HL-60/S4 treated with phorbol 12-myristate 13-acetate at 8.2 ng/mL for 4 days and 3 days (cell line): ENCODE data around the gene SGPL1.

Source experiments
- in situ Hi-C: fragments of 300-500 bp; cut with MboI; formaldehyde crosslinking; loops from 2 replicates; pipeline ENCODE4 v1.15.0; 2022; ENCODE audit warnings: low sequenced_read_pairs

The SGPL1 gene

DNA sequence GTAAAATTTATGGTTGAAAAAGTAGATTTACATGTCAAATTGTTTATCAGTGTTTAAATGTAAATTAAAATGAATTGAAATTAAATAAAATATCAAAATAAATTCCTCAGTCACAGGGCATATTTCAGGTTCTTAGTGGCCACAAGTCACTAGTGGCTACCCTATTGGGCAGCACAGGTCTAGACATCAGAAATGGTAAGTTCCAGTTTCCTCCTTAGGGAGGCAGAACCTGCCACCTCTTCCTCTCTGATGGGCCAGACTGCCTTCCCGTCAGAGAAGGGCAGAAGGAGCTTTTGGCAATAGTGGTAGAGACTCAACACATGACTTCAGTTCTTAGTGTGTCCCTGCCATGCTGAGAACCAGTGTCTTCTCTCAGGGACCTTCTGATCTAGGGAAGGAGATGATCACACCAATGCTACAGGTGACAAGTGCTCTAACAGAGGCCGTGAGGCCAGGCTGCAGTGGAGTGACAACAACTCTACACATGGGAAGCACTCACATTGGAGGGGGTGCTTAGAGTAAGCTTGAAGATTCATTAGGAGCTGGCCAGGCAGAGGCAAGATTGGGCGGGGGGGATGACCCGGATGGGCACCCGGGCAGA is 87.0 kb downstream of the SGPL1 start:
- in situ Hi-C loops: loop anchor here (25.0 kb wide), 1 partner anchor 310 kb away; the partner anchor contains the start of gene UNC5B

DNA sequence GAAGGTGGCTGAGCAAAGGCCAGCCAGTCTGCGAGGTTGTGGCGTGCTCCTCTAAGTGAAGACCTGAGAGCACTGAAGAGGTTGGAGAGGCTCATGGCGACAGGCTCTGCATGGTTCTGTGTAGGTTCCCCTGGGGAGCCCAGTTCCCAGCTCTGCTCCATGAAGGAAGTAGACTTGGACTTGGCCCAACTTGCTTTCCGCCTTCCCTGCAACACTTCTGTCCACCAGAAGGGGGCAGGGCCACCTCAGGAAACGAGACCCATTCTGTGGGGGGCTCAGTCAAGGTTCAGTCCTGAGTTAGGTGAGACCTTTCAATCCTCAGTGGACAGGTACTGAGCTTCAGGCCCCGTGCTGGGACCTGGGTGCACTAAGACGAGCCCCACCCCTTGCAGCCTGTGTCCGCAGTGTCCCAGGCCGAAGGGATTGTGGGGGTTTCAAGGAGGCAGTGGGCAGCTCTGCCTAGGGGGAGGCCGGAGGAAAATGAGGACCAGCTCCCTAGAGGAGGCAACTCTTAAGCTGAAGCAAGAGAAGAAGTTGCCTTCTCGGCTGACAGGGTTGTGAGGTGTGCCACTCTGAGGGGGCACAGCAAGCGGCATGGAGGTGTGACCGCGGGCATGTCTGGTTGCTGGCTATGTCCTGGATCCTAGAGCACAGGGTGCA is 87.6 kb downstream of the SGPL1 start:
- in situ Hi-C loops: loop anchor here (25.0 kb wide), 1 partner anchor 309 kb away; the partner anchor contains the start of gene UNC5B

DNA sequence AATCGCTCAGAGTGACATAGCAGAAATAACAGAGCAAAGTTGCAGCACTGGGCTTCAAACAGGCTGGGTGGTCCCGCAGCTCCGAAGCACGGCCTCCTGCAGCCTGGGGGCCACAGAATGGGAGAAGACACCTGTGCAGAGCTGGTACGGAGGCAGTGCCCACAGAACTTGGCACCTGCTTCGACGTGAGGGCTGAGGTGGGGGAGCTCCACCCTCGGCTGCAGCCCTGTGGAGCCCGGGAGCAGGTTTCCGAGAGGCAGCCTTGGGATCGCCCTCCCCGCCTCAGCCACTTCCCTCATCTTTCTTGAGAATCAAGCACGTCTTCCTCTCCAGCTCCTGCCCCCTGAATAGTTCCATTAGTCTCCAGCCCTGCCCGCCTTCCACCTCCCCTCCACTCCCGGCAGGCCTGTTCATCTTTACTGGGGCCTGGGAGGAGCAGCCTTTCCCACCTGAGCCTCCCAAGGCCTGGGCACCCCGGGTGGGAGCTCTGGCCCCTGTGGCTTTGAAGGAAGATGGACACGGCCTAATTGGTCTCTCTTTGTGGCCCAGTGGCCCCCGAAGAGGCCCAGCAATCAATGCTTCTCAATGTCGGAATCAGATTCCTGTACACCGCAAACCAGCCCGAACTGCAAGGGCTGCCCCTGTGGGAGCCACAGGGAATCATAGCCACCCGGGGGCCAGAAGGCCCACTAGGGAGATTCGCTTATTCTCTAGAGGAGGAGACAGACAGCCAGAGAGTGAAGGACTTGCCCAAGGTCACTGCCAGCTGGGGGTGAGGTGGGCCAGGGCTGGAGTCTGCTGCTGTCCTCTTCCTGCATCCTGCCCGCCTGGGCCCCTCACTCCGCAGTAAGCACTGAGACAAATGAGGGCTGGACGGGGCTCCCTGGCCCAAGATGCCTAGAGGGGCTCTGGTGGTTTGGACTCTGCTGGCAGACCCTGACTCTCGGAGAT is 89.6 kb downstream of the SGPL1 start:
- in situ Hi-C loops: loop anchor here (25.0 kb wide), 1 partner anchor 307 kb away; the partner anchor contains the start of gene UNC5B

DNA sequence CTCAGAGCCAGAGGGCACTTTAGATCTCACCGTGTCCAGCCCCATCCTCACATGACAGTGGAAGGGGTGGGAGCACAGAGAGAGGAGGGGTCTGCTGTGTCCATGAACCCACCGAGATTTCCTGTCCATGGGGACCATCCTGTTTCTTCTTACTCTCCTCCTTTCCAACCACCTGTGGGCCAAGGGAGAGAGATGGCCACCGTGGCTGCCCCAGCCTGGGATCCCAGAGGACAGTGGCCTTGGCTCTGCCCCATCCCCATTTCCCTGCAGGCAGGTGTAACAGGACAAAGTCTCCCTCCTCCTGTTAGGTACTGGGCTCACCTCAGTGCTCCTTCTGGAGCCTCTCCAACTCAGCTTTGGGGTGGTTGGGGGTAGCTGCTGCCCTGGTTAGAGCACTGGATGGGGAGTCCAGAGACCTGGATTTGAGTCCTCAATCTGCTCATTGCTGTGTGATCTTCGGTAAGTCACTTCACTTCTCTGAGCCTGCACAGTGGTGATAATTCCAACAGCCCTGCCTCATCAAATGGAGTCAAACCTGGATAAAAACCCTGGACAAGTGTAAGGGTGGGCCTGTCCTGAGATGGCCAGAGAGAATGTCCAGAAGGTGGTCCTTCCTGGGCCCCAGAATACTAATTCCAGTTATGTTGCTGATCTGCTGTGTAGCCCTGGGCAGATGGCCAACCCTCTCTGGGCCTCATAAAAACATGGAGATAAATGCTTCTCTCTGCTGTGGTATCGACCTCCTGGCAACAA is 90.5 kb downstream of the SGPL1 start:
- in situ Hi-C loops: loop anchor here (25.0 kb wide), 1 partner anchor 306 kb away; the partner anchor contains the start of gene UNC5B

DNA sequence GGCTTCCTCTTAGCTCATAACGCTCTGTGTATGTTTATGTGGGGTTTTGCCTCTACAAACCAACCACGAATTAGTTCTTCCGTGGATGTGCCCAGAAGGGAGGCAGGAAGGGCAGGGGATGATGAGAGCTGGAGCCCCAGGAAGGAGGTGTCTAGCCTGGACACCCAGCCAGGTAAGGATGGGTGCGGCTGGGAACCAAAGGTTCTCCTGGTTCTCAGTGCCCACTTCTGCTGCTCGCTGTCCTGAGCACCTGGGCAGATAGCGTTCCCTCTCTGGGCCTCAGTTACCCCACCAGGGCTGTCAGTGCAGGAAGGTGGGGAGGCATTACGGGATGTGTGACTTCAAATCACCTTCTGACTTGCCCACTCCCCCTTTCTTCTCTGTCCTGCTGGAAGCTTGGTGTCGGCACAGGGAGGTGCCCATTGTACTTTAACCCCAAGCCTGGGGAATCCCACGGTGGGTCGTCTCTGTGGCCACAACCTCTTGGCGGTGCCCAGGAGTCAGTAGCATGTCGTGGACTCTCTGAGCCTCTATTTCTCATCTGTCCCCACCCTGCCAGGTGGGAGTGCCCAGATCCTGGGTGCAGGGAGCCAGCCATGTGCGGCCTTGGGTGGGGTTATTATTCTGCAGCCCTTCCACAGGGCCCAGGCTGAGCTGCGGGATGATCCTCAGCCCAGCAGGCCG is 91.3 kb downstream of the SGPL1 start:
- in situ Hi-C loops: loop anchor here (25.0 kb wide), 1 partner anchor 305 kb away; the partner anchor contains the start of gene UNC5B

DNA sequence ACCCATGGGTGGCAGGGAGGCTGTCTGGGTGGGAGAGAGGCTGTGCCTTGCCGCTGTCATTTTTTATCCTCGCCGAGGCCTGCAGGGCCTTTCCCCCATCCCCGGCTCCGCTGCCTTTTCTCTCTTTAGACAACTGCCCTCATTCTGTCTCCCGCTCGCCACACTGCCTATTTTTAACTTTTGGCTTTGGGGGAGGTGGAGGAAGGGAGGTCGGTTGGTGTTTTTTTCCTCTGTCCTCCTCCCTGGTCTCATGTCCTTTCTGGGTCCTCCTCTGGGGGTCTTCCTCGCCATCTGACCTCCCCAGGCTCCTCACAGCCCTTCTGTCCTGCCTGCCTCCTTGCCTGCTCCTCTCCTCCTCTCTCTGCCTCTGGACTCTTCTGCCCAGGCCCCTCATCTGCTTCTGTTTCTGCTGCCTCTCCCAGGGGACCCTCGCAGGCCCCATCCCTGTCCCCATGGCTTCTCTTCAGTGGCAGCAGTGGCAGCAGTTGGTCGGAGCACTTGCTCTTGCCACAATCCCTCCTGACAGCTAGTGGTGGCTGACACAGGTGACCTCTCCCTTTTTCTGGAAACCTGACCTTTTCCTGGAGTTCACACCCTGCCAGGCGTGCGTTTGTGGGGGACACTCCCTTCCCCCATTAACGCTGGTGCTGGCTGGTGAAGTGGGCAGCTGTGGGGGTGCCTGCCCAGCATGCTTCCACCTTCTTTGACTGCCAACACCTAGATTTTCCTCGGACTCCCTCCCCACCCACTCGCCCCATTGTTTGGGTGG is 92.1 kb downstream of the SGPL1 start:
- in situ Hi-C loops: loop anchor here (25.0 kb wide), 1 partner anchor 304 kb away; the partner anchor contains the start of gene UNC5B

DNA sequence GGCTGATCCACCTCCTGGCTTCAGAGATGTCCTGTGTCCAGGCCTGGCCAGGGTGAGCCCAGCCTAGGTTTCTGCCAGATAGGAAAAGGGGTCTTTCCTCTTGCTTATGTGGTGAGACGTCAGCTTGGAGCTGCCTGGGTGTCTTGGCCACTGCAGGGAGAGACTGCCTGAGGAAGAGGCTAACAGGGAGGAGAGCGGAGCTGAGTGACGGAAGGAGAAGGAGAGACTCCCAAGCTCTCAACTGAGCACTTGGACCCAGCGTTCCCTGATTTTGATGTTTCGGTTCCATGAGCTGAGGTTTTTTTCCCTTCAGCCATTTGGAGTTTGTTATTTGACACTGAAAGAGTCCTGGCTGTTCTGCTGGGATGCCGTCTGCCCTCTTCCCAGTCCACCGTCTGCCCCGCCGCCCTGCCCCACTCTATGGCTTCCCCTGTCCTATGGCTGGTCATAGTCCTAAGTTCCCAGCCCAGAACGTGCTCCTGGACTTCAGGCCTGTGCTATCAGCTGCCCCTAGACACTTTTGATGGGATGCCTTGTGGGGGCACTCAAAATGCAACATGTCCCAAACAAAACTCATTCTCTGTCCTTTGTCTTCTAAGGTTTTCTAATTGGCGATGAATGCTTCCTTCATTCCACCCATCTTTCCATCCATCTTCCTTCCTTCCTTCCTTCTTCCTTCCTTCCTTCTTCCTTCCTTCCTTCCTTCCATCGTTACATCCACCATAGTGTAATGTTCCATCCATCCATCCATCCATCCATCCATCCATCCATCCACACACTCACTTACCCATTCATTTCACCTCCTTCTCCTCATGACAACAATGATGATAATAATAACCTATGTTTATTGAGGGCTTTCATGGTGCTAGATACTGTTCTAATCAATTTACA is 92.9 kb downstream of the SGPL1 start:
- in situ Hi-C loops: loop anchor here (25.0 kb wide), 1 partner anchor 304 kb away; the partner anchor contains the start of gene UNC5B

DNA sequence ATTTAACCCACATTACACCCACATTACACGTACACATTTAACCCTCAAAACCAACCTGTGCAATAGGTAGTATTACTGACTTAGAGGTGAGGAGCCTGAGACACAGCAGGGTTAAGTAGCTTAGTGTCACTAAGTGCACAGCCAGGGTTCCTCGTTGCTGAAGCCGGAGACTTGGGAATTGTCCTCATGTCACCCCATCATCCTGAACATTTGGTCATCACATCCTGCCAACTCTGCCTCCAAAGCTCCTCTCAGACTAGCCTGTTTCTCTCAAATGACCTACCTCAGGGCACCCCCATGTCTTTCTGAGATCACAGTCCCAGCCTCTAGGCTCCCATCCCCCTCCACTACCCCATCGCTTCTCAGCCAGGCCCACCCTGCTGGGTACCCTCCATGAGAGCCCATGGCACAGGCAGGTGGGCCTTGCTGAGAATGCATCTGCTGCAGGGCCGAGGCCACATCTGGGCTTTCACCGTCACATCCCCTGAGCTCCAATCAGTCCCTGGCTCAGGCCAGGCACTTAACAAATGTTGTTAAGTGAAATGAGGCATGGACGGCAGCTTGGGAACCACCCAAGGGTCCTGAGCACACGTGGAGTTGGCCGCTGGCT is 93.7 kb downstream of the SGPL1 start:
- in situ Hi-C loops: loop anchor here (25.0 kb wide), 1 partner anchor 303 kb away; the partner anchor contains the start of gene UNC5B

DNA sequence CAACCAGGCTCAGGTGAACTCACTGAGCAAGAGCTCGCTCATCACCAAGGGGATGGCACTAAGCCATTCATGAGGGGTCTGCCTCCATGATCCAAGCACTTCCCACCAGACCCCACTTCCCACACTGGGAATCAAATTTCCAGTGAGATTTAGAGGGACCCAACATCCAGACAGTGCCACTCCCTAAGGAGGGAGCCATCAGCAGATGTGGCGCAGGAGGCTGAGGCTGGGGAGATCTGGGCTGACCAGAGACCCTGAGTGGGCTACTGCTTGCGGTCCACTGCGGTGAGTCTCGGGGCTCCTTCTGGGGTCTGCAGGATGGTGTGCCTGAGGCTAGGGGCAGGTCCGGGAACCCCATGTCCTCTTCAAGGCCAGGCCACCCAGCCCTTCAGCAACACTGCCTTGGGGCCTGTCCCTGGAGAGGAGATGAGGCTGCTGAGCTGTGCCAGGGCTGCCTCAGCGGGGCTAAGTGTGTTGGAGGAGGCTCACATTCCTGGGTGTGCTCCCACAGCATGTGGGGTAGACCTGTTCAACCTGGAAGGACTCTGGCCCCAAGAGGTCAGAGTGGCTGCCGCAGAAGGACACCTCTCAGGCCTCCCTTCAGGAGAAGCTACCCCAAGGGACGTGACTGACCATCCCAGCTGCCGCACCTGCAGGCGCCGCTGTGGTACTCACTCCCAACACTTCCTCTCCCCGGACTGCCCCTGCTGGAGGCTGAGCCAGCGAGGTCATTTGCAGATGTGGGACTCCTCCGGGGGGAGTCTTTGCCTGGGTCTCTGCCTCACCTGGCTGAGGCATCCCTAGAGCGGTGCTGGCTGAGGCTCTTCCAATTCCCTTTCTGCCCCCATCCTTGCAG is 95.0 kb downstream of the SGPL1 start:
- in situ Hi-C loops: loop anchor here (25.0 kb wide), 1 partner anchor 302 kb away; the partner anchor contains the start of gene UNC5B

DNA sequence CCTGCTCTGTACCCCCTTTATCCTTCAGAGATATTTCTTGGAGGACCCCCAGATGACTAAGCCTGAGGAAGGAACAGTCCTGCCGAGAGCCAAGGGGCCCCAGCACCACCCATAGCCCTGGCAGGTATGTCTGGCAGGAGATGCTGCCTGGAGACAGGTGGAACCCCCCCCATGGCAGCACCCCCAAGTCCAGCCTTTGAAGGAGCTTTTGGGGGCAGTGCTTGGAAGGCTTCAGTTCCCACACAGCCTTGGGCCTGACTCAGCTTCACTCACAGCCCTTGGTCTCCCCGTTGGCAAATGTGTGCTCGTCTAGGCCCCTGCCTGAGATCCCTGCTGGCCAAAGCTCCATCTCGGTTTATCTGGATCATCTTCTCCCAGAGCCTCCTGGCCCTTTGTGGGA is 95.6 kb downstream of the SGPL1 start:
- in situ Hi-C loops: loop anchor here (25.0 kb wide), 1 partner anchor 301 kb away; the partner anchor contains the start of gene UNC5B

DNA sequence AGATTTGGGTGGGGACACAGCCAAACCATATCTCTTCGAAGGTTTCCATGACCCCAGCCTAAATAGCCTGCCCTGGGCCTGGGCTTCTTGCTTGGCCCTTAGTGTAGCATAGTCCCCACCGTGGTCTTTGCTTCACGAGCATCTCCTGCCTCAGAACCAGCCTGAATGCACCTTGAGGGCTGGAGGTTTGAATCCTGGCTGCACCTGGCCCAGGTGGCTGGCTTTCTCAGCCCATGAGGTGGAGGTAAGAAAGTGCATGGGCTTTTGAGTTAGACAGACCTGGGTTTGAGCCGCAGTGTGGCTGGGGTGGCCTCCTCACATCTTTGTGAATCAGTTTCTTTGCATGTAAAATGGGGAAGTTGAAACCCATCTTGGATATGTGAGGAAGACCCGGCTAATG is 96.8 kb downstream of the SGPL1 start:
- in situ Hi-C loops: loop anchor here (25.0 kb wide), 1 partner anchor 300 kb away; the partner anchor contains the start of gene UNC5B

DNA sequence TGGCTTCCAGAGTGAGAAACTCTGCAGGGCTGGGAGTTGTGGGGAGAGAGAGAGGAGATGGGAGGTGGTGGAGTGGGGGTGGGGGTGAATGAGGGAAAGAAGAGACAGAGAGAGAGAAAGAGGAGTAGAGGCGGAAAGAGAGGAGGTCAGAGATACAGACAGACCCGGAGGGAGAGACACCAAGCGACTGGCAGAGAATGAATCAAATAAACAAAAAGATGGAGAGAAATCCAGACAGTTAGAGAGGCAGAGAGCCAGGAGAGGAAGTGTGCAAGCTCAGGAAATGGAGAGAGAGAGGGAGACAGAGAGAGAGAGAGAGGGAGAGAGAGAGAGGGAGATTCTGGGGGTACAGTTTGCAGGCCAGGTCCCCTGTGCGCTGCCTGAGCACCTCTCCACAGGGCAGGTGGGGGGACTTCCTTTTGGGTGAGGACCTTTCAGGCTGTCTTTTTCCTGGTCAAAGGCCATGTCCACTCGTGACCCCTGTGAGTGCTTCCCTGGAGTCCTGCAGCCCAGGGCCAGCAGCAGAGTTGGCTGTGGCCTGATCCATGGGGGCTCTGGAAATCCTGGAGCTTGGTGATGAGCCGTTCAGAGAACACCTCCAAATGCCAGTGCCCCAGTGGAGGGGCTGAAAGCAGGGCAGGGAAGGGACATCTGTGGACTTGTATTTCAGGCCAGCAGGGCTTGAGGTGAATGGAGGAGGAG is 97.6 kb downstream of the SGPL1 start:
- in situ Hi-C loops: loop anchor here (25.0 kb wide), 1 partner anchor 299 kb away; the partner anchor contains the start of gene UNC5B

DNA sequence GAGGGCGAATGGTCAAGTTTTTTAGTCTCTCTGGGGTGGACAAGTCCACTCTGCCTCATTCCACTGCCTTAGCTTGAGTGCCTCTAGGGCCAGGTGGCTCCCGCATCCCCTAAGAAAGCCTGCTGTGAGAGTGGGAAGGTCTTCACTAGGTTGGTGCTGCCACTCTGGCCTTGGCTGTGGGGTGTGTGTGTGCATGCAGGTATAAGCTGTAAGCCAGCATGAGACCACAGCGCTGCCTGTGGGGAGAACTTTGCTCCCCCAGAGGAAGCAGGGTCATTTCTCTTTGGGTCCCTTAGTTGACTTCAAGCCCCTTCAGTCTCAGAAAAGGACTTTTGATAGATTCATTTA is 98.1 kb downstream of the SGPL1 start:
- in situ Hi-C loops: loop anchor here (25.0 kb wide), 1 partner anchor 298 kb away; the partner anchor contains the start of gene UNC5B

DNA sequence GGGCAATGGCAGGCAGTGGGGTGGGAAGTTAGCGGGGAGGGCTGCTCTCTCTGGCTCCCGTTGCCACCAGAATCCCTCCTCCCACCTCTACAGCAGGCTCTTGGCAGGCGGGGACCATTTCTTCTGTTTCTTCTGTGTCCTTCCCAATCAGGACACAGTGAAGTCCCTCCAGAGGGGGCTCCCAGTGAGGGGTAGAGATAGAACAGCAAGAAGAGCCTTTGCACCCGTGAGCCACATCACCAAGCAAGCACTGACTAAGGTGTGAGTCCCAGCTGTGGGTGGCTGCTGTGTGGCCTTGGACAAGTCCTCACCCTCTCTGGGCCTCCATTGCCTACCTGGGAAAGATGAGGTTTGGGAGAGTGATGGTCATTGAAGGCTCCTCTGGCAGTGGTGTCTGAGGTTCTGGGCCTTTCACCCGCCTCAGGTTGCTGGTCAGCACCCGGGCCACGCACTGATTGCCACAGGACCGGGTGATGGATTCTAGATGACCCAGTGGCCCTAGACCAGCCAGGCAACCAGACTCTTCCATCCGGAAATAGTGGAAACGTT is 98.6 kb downstream of the SGPL1 start:
- in situ Hi-C loops: loop anchor here (25.0 kb wide), 1 partner anchor 298 kb away; the partner anchor contains the start of gene UNC5B

DNA sequence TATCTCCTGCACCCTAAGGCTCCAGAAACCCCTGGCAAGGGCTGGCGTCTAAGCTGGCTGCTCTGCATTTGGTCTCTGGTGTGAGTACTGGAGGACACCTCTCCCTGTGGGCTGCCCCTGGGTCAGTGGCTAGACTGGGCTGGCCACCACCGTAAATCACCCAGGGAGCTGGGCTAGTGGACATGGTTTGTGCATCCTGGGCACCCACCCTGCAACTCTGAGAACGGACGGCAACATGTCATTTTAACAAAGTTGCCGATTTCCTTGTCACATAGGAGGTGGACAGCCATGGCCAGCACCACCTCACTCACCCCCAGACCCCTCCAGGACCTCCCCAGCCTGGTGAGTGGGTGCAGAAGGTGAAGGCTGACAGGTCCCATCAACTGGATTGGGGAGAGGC is 99.5 kb downstream of the SGPL1 start:
- in situ Hi-C loops: loop anchor here (25.0 kb wide), 1 partner anchor 297 kb away; the partner anchor contains the start of gene UNC5B
